ENCODE data around the gene PTPN18.

GRCh38 chr2:130313812-130314334 lies 42.0 kb upstream of the PTPN18 start:
- TF ChIP-seq POLR2A (IDR thresholded peaks at IDR 0.05; ENCODE audit: low read length): no peak
- TF ChIP-seq CTCF (IDR thresholded peaks at IDR 0.05): no peak
- no peak for TF ChIP-seq USF2 (IDR thresholded peaks at IDR 0.05)
- TF ChIP-seq RFX5 (IDR thresholded peaks at IDR 0.05): no peak
- no peak for TF ChIP-seq EHMT2 (IDR thresholded peaks at IDR 0.05; ENCODE audit: low read depth)
- TF ChIP-seq EP300 (IDR thresholded peaks at IDR 0.05): no peak
- TF ChIP-seq TP53 (CRISPR knock-in tag; IDR thresholded peaks at IDR 0.05): no peak
- no peak for TF ChIP-seq POLR2AphosphoS2 (conservative IDR thresholded peaks at IDR 0.05; ENCODE audit: low read length)
- TF ChIP-seq MAX (IDR thresholded peaks at IDR 0.05): no peak
- TF ChIP-seq MYC (IDR thresholded peaks at IDR 0.05; ENCODE audit: borderline replicate concordance, low read length): no peak
- no peak for TF ChIP-seq EHF (CRISPR knock-in tag; IDR thresholded peaks at IDR 0.05)
- TF ChIP-seq JUN (IDR thresholded peaks at IDR 0.05): no peak
- no peak for TF ChIP-seq CHD4 (IDR thresholded peaks at IDR 0.05; ENCODE audit: borderline replicate concordance)

All from A549 (cell line).